ENCODE results near the gene TRIM74. TPM values are rescaled to one million over a fixed set of nuclear protein-coding genes. Genes with fewer than 3 reads are reported as not detected.
"Not testable (repeated sequence)": the region's sequence is repeated elsewhere in the genome, so short reads cannot be mapped to it uniquely, and the experiment has no call there.

TRIM74 gene
- polyA plus RNA-seq, 1 of the 3 experiments (the other 2 are of a cell fraction) = 0.21 TPM

GRCh38 chr7:72980382-72980781 is 11.1 kb upstream of the TRIM74 start:
- CTCF ChIA-PET; H3K9me2 ChIP-seq; H2AFZ ChIP-seq (ENCODE audit: low read depth); H3K4me3 ChIP-seq (ENCODE audit: low read depth in 2 of 2, low read length in 1 of 2); H3K4me2 ChIP-seq; H3K36me3 ChIP-seq (replicated peaks in 1 of 2; ENCODE audit: control insufficient read depth in 1 of 2, insufficient read depth in 2 of 2, low read length in 1 of 2); DNase-seq; H3K4me1 ChIP-seq (ENCODE audit: control insufficient read depth in 1 of 2, insufficient read depth in 2 of 2, low read depth in 1 of 2, low read length in 1 of 2); H3F3A ChIP-seq (replicated peaks; ENCODE audit: insufficient read depth); H3K79me2 ChIP-seq (ENCODE audit: insufficient read depth); H4K20me1 ChIP-seq (ENCODE audit: insufficient read depth); H3K9ac ChIP-seq; H3K9me3 ChIP-seq; H3K27ac ChIP-seq (ENCODE audit: low read depth in 2 of 2, low read length in 1 of 2); H3K27me3 ChIP-seq (ENCODE audit: insufficient read depth); POLR2A ChIA-PET: not testable (repeated sequence)
- WGBS (ENCODE audit: low lambda C conversion rate) = no CpG with 5 or more reads among the region's 6 CpGs

GRCh38 chr7:72976434-72976833 is 7.2 kb upstream of the TRIM74 start:
- WGBS (ENCODE audit: low lambda C conversion rate) = 95% methylated on average over 3 of the region's 12 CpGs
- H4K20me1 ChIP-seq (ENCODE audit: insufficient read depth); H2AFZ ChIP-seq (ENCODE audit: low read depth); H3K79me2 ChIP-seq (ENCODE audit: insufficient read depth); H3K36me3 ChIP-seq (replicated peaks in 1 of 2; ENCODE audit: control insufficient read depth in 1 of 2, insufficient read depth in 2 of 2, low read length in 1 of 2); H3K27me3 ChIP-seq (ENCODE audit: insufficient read depth); H3K9me2 ChIP-seq; H3K4me2 ChIP-seq; H3F3A ChIP-seq (replicated peaks; ENCODE audit: insufficient read depth); POLR2A ChIA-PET; H3K9me3 ChIP-seq; H3K9ac ChIP-seq; H3K4me3 ChIP-seq (ENCODE audit: low read depth in 2 of 2, low read length in 1 of 2); DNase-seq; CTCF ChIA-PET; H3K4me1 ChIP-seq (ENCODE audit: control insufficient read depth in 1 of 2, insufficient read depth in 2 of 2, low read depth in 1 of 2, low read length in 1 of 2); H3K27ac ChIP-seq (ENCODE audit: low read depth in 2 of 2, low read length in 1 of 2): not testable (repeated sequence)

- H3K36me3 ChIP-seq (replicated peaks in 1 of 2; ENCODE audit: control insufficient read depth in 1 of 2, insufficient read depth in 2 of 2, low read length in 1 of 2); H3K79me2 ChIP-seq (ENCODE audit: insufficient read depth); CTCF ChIA-PET; H2AFZ ChIP-seq (ENCODE audit: low read depth); H4K20me1 ChIP-seq (ENCODE audit: insufficient read depth); H3K4me2 ChIP-seq; H3F3A ChIP-seq (replicated peaks; ENCODE audit: insufficient read depth); POLR2A ChIA-PET; H3K9me2 ChIP-seq; H3K9me3 ChIP-seq; H3K27me3 ChIP-seq (ENCODE audit: insufficient read depth); H3K9ac ChIP-seq; H3K4me3 ChIP-seq (ENCODE audit: low read depth in 2 of 2, low read length in 1 of 2); DNase-seq; H3K4me1 ChIP-seq (ENCODE audit: control insufficient read depth in 1 of 2, insufficient read depth in 2 of 2, low read depth in 1 of 2, low read length in 1 of 2); H3K27ac ChIP-seq (ENCODE audit: low read depth in 2 of 2, low read length in 1 of 2): not testable (repeated sequence)
- 94% methylated on average over 8 of the region's 55 CpGs for WGBS (ENCODE audit: low lambda C conversion rate)
These were observed 6.5 kb upstream of the TRIM74 start for GRCh38 chr7:72975656-72976286.

- POLR2A ChIA-PET; CTCF ChIA-PET; H3K9me2 ChIP-seq; H2AFZ ChIP-seq (ENCODE audit: low read depth); H3K27me3 ChIP-seq (ENCODE audit: insufficient read depth); H3K79me2 ChIP-seq (ENCODE audit: insufficient read depth); H3K4me3 ChIP-seq (ENCODE audit: low read depth in 2 of 2, low read length in 1 of 2); H3K4me2 ChIP-seq; H3K36me3 ChIP-seq (replicated peaks in 1 of 2; ENCODE audit: control insufficient read depth in 1 of 2, insufficient read depth in 2 of 2, low read length in 1 of 2); H3K9ac ChIP-seq; H3K27ac ChIP-seq (ENCODE audit: low read depth in 2 of 2, low read length in 1 of 2); H4K20me1 ChIP-seq (ENCODE audit: insufficient read depth); H3F3A ChIP-seq (replicated peaks; ENCODE audit: insufficient read depth); H3K9me3 ChIP-seq; H3K4me1 ChIP-seq (ENCODE audit: control insufficient read depth in 1 of 2, insufficient read depth in 2 of 2, low read depth in 1 of 2, low read length in 1 of 2); DNase-seq: not testable (repeated sequence)
- WGBS (ENCODE audit: low lambda C conversion rate) = 96% methylated on average over 3 of the region's 7 CpGs
These were observed 5.5 kb upstream of the TRIM74 start for GRCh38 chr7:72974781-72975180.

DNA sequence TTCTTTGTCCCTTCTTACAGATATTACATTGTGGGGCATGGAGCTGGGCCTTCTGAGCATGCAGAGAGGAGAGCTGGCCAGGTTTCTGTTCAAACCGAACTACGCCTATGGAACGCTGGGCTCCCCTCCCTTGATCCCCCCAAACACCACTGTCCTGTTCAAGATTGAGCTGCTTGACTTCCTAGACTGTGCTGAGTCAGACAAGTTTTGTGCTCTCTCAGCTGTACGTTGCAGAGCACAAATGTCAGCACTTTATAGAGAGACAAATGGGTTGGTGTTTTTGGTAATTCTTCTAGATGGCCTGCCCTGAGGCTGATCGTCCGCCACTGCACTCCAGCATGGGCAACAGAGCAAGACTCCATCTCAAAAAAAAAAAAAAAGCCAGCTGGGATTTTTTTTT is 2.2 kb upstream of the TRIM74 start:
- H3K4me3 ChIP-seq (ENCODE audit: low read depth in 2 of 2, low read length in 1 of 2); POLR2A ChIA-PET; H3K9me2 ChIP-seq; H3K36me3 ChIP-seq (replicated peaks in 1 of 2; ENCODE audit: control insufficient read depth in 1 of 2, insufficient read depth in 2 of 2, low read length in 1 of 2); H3F3A ChIP-seq (replicated peaks; ENCODE audit: insufficient read depth); H3K27me3 ChIP-seq (ENCODE audit: insufficient read depth); H3K4me1 ChIP-seq (ENCODE audit: control insufficient read depth in 1 of 2, insufficient read depth in 2 of 2, low read depth in 1 of 2, low read length in 1 of 2); H3K9me3 ChIP-seq; DNase-seq; H3K79me2 ChIP-seq (ENCODE audit: insufficient read depth); H3K27ac ChIP-seq (ENCODE audit: low read depth in 2 of 2, low read length in 1 of 2); H3K4me2 ChIP-seq; H2AFZ ChIP-seq (ENCODE audit: low read depth); CTCF ChIA-PET; H4K20me1 ChIP-seq (ENCODE audit: insufficient read depth); H3K9ac ChIP-seq: not testable (repeated sequence)
- WGBS (ENCODE audit: low lambda C conversion rate) = no CpG with 5 or more reads among the region's 6 CpGs

DNA sequence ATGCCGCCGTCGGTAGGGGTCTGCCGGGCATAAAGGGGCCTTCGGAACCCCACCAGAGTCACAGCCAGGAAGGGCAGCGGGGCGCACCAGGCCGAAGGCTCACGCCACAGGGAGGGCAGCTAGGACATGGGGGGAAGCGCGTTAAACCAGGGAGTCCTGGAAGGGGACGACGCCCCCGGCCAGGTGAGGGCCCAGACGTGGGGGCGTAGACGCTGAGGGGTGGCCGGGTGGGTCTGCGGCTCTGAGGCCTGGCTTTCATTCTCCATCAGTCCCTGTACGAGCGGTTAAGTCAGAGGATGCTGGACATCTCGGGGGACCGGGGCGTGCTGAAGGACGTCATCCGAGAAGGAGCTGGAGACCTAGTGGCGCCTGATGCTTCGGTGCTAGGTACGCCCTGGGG is 422 bp upstream of the TRIM74 start:
- DNase-seq; H3K9me2 ChIP-seq; POLR2A ChIA-PET; H3K4me1 ChIP-seq (ENCODE audit: control insufficient read depth in 1 of 2, insufficient read depth in 2 of 2, low read depth in 1 of 2, low read length in 1 of 2); H4K20me1 ChIP-seq (ENCODE audit: insufficient read depth); H3K4me2 ChIP-seq; H3F3A ChIP-seq (replicated peaks; ENCODE audit: insufficient read depth); H3K27me3 ChIP-seq (ENCODE audit: insufficient read depth); H3K27ac ChIP-seq (ENCODE audit: low read depth in 2 of 2, low read length in 1 of 2); H2AFZ ChIP-seq (ENCODE audit: low read depth); H3K9me3 ChIP-seq; CTCF ChIA-PET; H3K79me2 ChIP-seq (ENCODE audit: insufficient read depth); H3K9ac ChIP-seq; H3K36me3 ChIP-seq (replicated peaks in 1 of 2; ENCODE audit: control insufficient read depth in 1 of 2, insufficient read depth in 2 of 2, low read length in 1 of 2); H3K4me3 ChIP-seq (ENCODE audit: low read depth in 2 of 2, low read length in 1 of 2): not testable (repeated sequence)
- WGBS (ENCODE audit: low lambda C conversion rate) = 26% methylated on average over 5 of the region's 29 CpGs

- POLR2A ChIA-PET = not testable (repeated sequence)
These were observed 2.4 kb downstream of the TRIM74 start for GRCh38 chr7:72966892-72967291.

More at GRCh38 chr7:72966892-72967291, 2.4 kb downstream of the TRIM74 start:
- H3K9ac ChIP-seq; H4K20me1 ChIP-seq (ENCODE audit: insufficient read depth); H3K4me3 ChIP-seq (ENCODE audit: low read depth in 2 of 2, low read length in 1 of 2); H3K9me3 ChIP-seq; CTCF ChIA-PET; H3K79me2 ChIP-seq (ENCODE audit: insufficient read depth); H3F3A ChIP-seq (replicated peaks; ENCODE audit: insufficient read depth); H3K27me3 ChIP-seq (ENCODE audit: insufficient read depth); DNase-seq; H3K9me2 ChIP-seq; H3K4me2 ChIP-seq; H2AFZ ChIP-seq (ENCODE audit: low read depth); H3K4me1 ChIP-seq (ENCODE audit: control insufficient read depth in 1 of 2, insufficient read depth in 2 of 2, low read depth in 1 of 2, low read length in 1 of 2); H3K27ac ChIP-seq (ENCODE audit: low read depth in 2 of 2, low read length in 1 of 2); H3K36me3 ChIP-seq (replicated peaks in 1 of 2; ENCODE audit: control insufficient read depth in 1 of 2, insufficient read depth in 2 of 2, low read length in 1 of 2): not testable (repeated sequence)
- WGBS (ENCODE audit: low lambda C conversion rate) = 80% methylated on average over 2 of the region's 3 CpGs
